HUES48 (cell line): ENCODE data around the gene ZFR.

ENCODE experiments used
- H3K27ac ChIP-seq: one replicate; pipeline ENCODE4 v1.7.0; 2013; ENCODE audit warnings: low read depth, low read length, inconsistent platforms
- H3K27me3 ChIP-seq: 2 replicates; pipeline ENCODE4 v1.6.1; 2013; ENCODE audit warnings: mild to moderate bottlenecking, low read length; ENCODE audit not compliant: control insufficient read depth, insufficient read depth
- H3K36me3 ChIP-seq: 2 replicates; pipeline ENCODE4 v1.6.1; 2013; ENCODE audit warnings: low read length; ENCODE audit not compliant: control insufficient read depth, insufficient read depth
- H3K4me1 ChIP-seq: 2 replicates; pipeline ENCODE4 v1.6.1; 2013; ENCODE audit warnings: mild to moderate bottlenecking, low read length; ENCODE audit not compliant: control insufficient read depth, insufficient read depth
- H3K4me3 ChIP-seq: 2 replicates; pipeline ENCODE4 v1.5.1; 2013; ENCODE audit warnings: mild to moderate bottlenecking, low read depth, low read length
- H3K9ac ChIP-seq: 2 replicates; pipeline ENCODE4 v1.6.1; 2013; ENCODE audit warnings: mild to moderate bottlenecking, low read depth, low read length, moderate library complexity
- H3K9me3 ChIP-seq: 2 replicates; pipeline ENCODE4 v1.6.1; 2013; ENCODE audit warnings: low read length; ENCODE audit not compliant: control insufficient read depth, insufficient read depth

The ZFR gene

DNA sequence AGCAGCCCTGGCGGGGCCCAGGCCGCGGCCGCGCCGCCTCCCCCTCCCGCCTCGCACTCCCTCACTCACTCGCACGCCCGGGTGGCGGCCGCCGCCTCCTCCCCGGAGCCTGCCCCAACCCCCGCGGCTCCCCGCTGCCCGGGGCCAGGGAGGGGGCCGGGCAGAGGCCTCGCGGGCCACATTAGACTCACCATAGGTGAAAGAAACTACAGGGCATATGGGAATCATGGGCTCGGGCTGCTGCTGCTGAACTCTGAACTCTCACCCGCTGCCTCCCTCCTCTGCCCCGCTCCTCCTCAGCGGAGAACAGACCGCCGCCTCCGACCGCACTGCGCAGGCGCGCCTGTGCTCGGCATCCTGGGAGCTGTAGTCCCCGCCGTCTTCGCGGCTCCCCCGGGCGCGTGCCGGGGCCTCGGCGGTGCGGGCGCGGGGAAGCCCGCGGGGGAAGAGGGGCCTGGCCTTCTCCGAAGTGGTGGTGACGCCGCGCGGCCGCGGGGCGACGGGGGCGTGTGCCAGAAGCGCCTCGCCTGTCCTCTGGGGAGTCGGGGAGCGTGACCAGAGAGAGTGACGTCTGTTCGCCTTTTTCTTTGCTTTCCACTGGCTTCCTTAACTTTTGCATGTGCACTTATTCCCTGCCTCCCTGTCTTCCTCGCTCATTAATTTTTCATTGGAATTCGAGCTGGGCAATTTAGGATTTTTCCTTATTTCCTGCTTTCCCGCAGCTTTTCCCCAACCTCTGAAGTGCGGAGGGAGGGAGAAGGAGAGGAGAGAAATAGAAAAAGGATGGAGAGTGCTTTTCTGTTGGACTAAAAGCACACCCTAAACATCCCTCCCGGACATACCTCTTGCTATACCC lies at the start of gene ZFR:
Gene ZFR (minus strand): TSS at position 310 of the 856 bp plus-strand sequence. CDS start 82 bp downstream, at position 228.
- Histone ChIP-seq H3K9ac (peak within 1 kb of the TSS; percentile 88), H3K27me3 (peaks cover 16% of the 10 kb centered on the region), H3K9me3 (no peaks in the 10 kb centered on the region), H3K36me3 (peaks cover 7% of the 10 kb centered on the region; the same call in 1 of the 2 replicates), H3K27ac (peak within 1 kb of the TSS; percentile 90), H3K4me3 (peak within 1 kb of the TSS; percentile 87), H3K4me1 (peaks cover 17% of the 10 kb centered on the region)

DNA sequence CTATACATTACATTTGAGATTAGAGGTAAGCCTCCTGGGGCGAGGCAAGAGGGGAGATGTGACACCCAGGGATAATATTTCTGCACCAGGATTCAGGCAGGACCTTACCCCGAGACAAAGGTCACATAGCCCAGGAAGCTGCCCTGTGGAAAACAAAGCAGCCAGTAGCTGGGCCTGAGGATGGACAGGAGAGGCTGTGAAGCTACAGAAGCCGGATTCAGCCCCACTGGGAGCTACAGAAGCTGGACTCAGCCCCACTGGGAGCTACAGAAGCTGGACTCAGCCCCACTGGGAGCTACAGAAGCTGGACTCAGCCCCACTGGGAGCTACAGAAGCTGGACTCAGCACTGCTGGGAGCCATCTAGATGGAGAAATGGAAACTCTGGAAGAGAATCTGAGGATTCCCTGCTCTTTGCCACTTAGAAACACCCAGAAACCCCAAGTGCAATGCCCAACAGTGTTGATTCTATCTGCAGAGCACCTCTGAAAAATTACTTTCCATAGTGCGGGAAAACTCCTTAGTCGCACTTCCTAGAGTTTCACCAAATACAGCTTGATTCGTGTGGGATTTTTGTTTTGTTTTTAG lies 46.5 kb upstream of the ZFR start:
- no peak overlapping the region for H3K4me3 ChIP-seq
- H3K4me1 ChIP-seq = peaks cover 3% of the 10 kb centered on the region; the same call in 1 of the 2 replicates
- H3K9me3 ChIP-seq = no peaks in the 10 kb centered on the region
- H3K27ac ChIP-seq = no peak overlapping the region
- H3K9ac ChIP-seq = no peak overlapping the region
- H3K36me3 ChIP-seq = no peaks in the 10 kb centered on the region
- H3K27me3 ChIP-seq = no peaks in the 10 kb centered on the region

DNA sequence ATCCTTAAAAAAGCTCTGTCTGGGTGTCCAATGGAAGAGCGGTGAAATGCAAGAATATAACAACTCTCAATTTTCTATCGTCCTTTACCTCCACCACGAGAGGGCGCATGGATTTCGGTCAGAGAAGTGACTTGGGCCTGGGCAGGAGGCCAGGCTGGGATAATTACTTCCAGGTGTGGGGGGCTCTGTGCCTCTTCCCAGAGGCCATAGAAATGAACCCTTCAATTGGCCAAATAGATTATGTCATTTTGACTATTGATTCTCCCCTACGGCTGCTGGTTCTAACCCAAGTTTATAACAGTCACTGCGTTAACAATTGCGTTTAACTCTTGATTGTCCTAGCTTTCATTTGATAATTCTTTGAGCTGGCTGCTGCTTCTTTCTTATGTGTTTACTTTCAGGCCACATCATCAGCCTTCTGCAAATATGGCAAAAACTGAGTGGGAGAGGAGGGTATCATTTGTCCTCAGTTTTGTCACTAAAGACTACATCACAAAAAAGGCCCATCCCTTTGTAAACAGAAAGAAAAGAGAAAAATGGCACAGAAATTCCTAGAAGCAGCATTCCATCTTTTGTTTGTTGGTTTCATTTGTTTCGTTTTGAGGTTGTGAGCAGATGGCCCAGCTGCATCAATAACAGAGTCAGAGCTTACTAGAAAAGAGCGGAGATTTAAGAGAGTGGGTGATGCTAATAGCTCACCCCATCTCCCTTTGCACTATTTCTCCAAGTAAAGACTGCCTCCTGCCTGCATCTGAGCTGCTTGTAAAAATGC lies 45.4 kb upstream of the ZFR start:
- Histone ChIP-seq H3K9ac (no peak overlapping the region), H3K4me3 (no peak overlapping the region), H3K9me3 (no peaks in the 10 kb centered on the region), H3K27me3 (no peaks in the 10 kb centered on the region), H3K4me1 (peaks cover 3% of the 10 kb centered on the region; the same call in 1 of the 2 replicates), H3K36me3 (no peaks in the 10 kb centered on the region), H3K27ac (no peak overlapping the region)

DNA sequence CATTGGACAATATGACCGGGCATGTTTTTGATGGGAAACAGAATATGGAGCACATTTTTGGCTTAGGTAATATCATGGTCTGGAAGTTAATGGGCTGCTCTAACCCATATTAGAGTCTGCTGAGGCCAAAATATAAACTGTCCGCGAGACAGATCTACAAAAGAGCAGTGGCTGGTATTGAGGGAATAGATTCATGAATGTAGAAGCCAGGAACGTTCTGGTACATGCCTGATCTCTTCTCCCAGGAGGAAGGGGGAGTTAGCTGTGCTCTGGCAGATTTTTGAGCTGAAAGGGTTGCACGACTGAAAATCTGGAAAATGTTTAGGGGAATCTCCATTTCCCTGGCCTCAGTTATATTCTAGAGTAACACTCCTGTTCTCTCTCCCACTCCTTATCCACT lies 42.9 kb upstream of the ZFR start:
- H3K36me3 ChIP-seq = no peaks in the 10 kb centered on the region
- no peaks in the 10 kb centered on the region for H3K27me3 ChIP-seq
- no peak overlapping the region for H3K27ac ChIP-seq
- H3K9me3 ChIP-seq = no peaks in the 10 kb centered on the region
- H3K9ac ChIP-seq = no peak overlapping the region
- H3K4me1 ChIP-seq = peaks cover 3% of the 10 kb centered on the region; the same call in 1 of the 2 replicates
- H3K4me3 ChIP-seq = no peak overlapping the region

DNA sequence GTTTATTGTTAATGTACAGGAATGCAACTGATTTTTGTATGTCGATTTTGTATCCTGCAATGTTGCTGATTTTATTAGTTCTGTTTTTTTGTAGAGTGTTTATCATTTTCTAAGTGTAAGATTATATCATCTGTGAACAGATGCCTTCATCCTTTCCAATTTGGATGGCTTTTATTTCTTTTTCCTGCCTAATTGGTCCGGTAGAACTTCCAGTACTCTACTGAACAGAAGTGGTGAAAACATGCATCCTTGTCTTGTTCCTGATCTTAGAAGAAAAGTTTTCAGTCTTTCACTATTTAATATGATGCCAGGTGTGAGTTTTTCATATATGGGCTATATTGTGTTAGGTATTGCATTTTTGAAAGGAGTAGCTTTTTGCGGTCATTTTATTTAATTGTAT lies 42.5 kb upstream of the ZFR start:
- H3K9ac ChIP-seq = no peak overlapping the region
- H3K36me3 ChIP-seq = no peaks in the 10 kb centered on the region
- peaks cover 3% of the 10 kb centered on the region; the same call in 1 of the 2 replicates for H3K4me1 ChIP-seq

DNA sequence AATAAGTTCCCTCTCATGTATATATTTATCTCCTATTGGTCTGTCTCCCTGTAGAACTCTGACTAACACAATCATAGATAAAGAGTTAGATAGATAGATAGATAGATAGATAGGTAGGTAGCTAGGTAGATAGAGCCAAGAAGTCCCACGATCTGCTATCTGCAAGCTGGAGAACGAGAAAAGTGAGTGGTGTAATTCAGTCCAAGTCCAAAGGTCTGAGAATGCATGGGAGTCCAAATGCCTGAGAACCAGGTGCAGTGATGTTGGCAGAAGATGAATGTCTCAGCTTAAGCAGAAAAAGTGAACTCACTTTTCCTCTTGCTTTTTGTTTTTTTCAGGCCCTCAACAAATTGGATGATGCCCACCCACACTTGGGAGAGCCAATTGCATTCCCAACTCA lies 37.7 kb upstream of the ZFR start:
- no peaks in the 10 kb centered on the region for H3K9me3 ChIP-seq
- H3K36me3 ChIP-seq = no peaks in the 10 kb centered on the region
- H3K9ac ChIP-seq = no peak overlapping the region
- H3K27me3 ChIP-seq = no peaks in the 10 kb centered on the region
- no peaks in the 10 kb centered on the region for H3K4me1 ChIP-seq
- H3K4me3 ChIP-seq = no peak overlapping the region
- no peak overlapping the region for H3K27ac ChIP-seq

More for the DNA sequence above, 42.5 kb upstream of the ZFR start:
- H3K27ac ChIP-seq = no peak overlapping the region
- H3K4me3 ChIP-seq = no peak overlapping the region
- H3K9me3 ChIP-seq = no peaks in the 10 kb centered on the region
- no peaks in the 10 kb centered on the region for H3K27me3 ChIP-seq

DNA sequence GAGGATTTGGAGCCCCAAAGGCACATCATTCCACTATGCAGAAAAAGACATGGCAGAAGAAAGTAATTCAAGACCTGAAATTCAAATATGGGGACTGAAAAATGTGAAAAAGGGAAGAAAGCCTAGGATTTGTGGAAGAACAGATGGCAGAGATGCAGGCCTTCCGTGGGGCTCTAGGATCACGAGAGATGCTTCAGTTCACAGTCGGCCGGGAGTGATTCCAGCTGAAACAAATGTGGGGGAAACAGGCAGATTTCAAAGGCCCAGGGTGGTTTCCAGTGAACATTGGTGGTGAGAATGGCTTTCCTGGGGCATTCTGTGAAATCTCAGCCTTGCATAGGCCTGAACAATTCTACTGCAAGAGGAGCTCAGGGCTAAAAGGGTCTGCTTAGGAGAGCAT lies 34.6 kb upstream of the ZFR start:
- H3K4me3 ChIP-seq = no peak overlapping the region
- no peaks in the 10 kb centered on the region for H3K9me3 ChIP-seq
- H3K4me1 ChIP-seq = no peaks in the 10 kb centered on the region
- H3K36me3 ChIP-seq = no peaks in the 10 kb centered on the region
- no peaks in the 10 kb centered on the region for H3K27me3 ChIP-seq
- no peak overlapping the region for H3K9ac ChIP-seq
- H3K27ac ChIP-seq = no peak overlapping the region

DNA sequence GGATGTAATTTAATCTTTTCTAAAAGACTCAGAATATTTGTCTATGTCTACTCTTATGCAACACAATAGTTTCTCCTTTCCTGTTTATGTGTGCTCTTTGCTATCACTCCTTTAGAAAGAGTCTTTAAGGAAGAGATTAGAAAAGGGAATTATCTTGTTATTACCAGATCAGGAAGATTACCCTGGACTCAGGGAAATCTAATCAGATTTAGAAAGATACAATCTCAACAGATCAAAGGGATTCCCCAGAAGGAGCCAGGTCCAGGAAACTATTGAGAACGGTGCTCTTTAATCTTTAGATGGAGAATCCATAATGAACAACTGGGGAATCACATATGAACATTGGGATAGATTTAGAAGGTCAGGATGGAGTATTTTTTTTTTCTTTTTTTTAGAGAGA lies 32.4 kb upstream of the ZFR start:
- Histone ChIP-seq H3K4me3 (no peak overlapping the region), H3K9ac (no peak overlapping the region), H3K27ac (no peak overlapping the region), H3K9me3 (no peaks in the 10 kb centered on the region), H3K27me3 (no peaks in the 10 kb centered on the region), H3K4me1 (no peaks in the 10 kb centered on the region), H3K36me3 (no peaks in the 10 kb centered on the region)

DNA sequence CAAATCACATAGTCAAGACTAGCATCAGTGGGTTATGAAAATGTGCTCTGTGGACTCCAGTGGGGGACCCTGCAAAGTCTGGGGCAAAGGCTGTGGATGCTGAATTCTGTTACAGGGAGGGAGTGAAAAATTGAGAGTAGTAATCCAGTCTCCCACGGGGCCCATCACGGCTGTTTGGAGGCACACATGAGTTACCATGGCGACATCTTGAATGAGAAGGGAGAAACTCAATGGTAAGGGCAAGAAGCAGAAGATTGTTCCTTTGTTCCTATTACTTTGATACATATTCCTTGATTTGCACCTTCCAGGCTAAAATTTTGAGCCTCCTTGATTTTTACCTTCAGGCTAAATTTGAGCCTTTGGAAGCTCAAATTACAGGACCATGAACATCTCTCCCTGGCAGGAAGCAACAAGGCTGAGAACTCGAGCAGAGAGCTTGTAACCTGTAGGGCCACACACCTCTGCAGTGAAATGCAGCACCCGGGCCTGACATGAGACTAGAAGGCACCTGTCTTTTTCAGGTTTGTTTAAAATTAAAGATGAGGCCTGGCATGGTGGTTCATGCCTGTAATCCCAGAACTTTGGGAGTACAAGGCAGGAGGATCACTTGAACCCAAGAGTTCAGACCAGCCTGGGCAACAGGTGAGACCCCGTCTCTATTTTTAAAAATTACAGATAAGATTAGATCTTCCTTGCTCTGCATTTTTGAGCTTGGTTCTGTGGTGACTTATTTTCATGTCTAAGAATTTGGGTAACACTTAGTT lies 31.0 kb upstream of the ZFR start:
- no peak overlapping the region for H3K27ac ChIP-seq
- no peaks in the 10 kb centered on the region for H3K27me3 ChIP-seq

DNA sequence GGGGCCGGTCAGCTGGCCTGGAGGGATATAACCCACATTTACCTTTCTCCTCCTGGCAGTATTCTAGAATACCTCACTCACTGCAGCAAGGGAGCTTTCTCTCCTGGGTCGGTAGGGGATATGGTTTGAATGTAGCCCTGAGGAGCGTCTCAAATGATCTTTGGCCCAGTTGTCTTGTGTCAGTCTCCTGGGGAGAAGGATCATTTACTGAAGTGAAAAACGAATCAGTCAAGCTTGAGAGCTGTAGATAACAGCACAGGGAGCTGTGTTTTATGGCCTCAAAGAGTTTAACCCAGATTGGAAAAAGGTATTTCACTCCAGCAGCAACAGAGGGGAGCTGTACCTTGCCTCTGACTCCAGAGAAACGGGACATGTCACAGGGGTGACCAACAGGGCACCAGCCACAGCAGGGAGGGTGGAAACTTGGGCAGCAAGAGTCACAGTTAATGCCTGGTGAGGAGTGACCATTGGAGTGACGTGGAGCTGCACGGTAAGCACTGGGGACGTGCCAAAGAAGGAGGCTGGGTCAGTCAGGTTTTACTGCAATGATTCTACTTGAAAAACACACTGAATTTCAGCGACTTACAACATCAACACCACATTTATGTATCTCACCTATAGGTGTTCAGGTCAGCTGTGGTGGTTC lies 29.8 kb upstream of the ZFR start:
- H3K27ac ChIP-seq = peak overlapping the region; percentile 11
- H3K4me1 ChIP-seq = no peaks in the 10 kb centered on the region
- no peaks in the 10 kb centered on the region for H3K9me3 ChIP-seq
- H3K4me3 ChIP-seq = no peak overlapping the region
- H3K9ac ChIP-seq = no peak overlapping the region
- H3K27me3 ChIP-seq = no peaks in the 10 kb centered on the region
- no peaks in the 10 kb centered on the region for H3K36me3 ChIP-seq

More for the DNA sequence above, 31.0 kb upstream of the ZFR start:
- H3K4me1 ChIP-seq = no peaks in the 10 kb centered on the region
- H3K4me3 ChIP-seq = no peak overlapping the region
- no peaks in the 10 kb centered on the region for H3K9me3 ChIP-seq
- H3K9ac ChIP-seq = no peak overlapping the region
- H3K36me3 ChIP-seq = no peaks in the 10 kb centered on the region
